SU-DHL-6 (cell line): ENCODE results near the gene KCNQ1OT1.

Experiments used
- H2AFZ ChIP-seq: fragments of 200-600 bp; sonication (generic); 2 replicates; pipeline ENCODE4 v1.6.1; 2014; ENCODE audit warnings: low read depth, mild to moderate bottlenecking, moderate library complexity, mixed read lengths, antibody characterized with exemption, low read length; ENCODE audit not compliant: severe bottlenecking
- H3F3A ChIP-seq: fragments of 200-600 bp; shearing (Covaris generic); 2 replicates; pipeline ENCODE4 v1.6.0; 2016; ENCODE audit warnings: antibody characterized with exemption, mild to moderate bottlenecking; ENCODE audit not compliant: insufficient read depth
- H3K27ac ChIP-seq: fragments of 200-600 bp; sonication (generic); 2 replicates; pipeline ENCODE4 v1.5.1; 2016; ENCODE audit warnings: low read depth, mild to moderate bottlenecking, low read length, moderate library complexity, mixed read lengths
- H3K27me3 ChIP-seq: fragments of 200-600 bp; sonication (generic), shearing (Covaris generic); 2 replicates; pipeline ENCODE4 v1.6.0; 2014; ENCODE audit warnings: mild to moderate bottlenecking, low read length
- H3K36me3 ChIP-seq: fragments of 200-600 bp; sonication (generic); 2 replicates; pipeline ENCODE4 v1.6.1; 2014; ENCODE audit warnings: mild to moderate bottlenecking, low read length, mixed read lengths
- H3K4me2 ChIP-seq: fragments of 300-600, 200-600 bp; shearing (Covaris generic), sonication (generic); 2 replicates; pipeline ENCODE4 v1.6.0; 2014; ENCODE audit warnings: low read length, low read depth, mild to moderate bottlenecking; ENCODE audit not compliant: poor library complexity, severe bottlenecking
- H3K4me3 ChIP-seq: fragments of 200-600 bp; sonication (generic); 2 replicates; pipeline ENCODE4 v1.5.1; 2014; ENCODE audit warnings: antibody characterized with exemption, low read length, mild to moderate bottlenecking, mixed read lengths; ENCODE audit not compliant: insufficient read depth, poor library complexity, severe bottlenecking
- H3K79me2 ChIP-seq: fragments of 200-600 bp; sonication (generic); 2 replicates; pipeline ENCODE4 v1.6.1; 2014; ENCODE audit warnings: mild to moderate bottlenecking, low read length, moderate library complexity; ENCODE audit not compliant: insufficient read depth
- H3K9ac ChIP-seq: fragments of 200-600 bp; sonication (generic); 2 replicates; pipeline ENCODE4 v1.7.0; 2014; ENCODE audit warnings: mild to moderate bottlenecking, low read length
- H3K9me2 ChIP-seq: fragments of 200-600 bp; sonication (generic); replicated peaks from 2 replicates; pipeline ENCODE4 v1.6.1; 2014; ENCODE audit warnings: low read length; ENCODE audit not compliant: insufficient read depth
- H3K9me3 ChIP-seq: fragments of 200-600 bp; sonication (generic); 2 replicates; pipeline ENCODE4 v1.6.1; 2014; ENCODE audit warnings: low read length, mixed read lengths; ENCODE audit not compliant: insufficient read depth
- H4K20me1 ChIP-seq: fragments of 200-600 bp; sonication (generic); 2 replicates; pipeline ENCODE4 v1.6.1; 2014; ENCODE audit warnings: low read depth, mild to moderate bottlenecking, antibody characterized with exemption, low read length, moderate library complexity, mixed read lengths
- CTCF ChIP-seq: fragments of 200-600 bp; sonication (generic); IDR thresholded peaks from one replicate; pipeline ENCODE4 v1.5.1; 2017; ENCODE audit warnings: antibody characterized with exemption, mild to moderate bottlenecking, low read length, moderate library complexity; ENCODE audit not compliant: insufficient read depth, poor library complexity, severe bottlenecking
- EZH2phosphoT487 ChIP-seq: fragments of 200-600 bp; sonication (generic), shearing (Covaris generic); conservative IDR thresholded peaks from 2 replicates; pipeline ENCODE4 v1.6.1; 2018; ENCODE audit warnings: mild to moderate bottlenecking, antibody characterized with exemption, low read length, moderate library complexity, mixed read lengths

Gene KCNQ1OT1

DNA sequence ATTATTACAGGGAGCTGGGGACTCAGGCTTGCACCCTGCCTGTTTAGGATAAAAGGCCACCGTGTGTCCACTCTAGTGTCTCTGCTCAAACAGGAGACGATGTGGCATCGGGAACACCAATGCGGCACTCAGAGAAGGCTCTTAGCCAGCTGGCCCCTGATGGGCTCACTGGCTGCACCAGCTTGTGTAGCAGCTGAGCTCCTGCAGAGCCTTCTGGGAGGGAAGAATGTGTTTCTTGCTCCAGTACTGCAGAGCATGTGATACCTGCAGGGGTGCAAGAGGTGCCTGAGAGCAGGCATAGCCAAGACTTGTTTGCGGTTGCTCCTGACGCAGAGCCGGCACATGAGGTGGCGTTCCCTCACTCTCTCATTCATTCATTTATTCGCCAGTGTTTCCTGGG, 44.4 kb upstream of the KCNQ1OT1 start:
- no peaks in the 10 kb centered on the region for H3K9me3 ChIP-seq
- H2AFZ ChIP-seq = no peak overlapping the region
- H3K4me2 ChIP-seq = no peak overlapping the region
- H3K9me2 ChIP-seq = no peaks in the 10 kb centered on the region
- no peak overlapping the region for H3K9ac ChIP-seq
- H3K79me2 ChIP-seq = no peaks in the 10 kb centered on the region
- no peak overlapping the region for H3K27ac ChIP-seq
- H3K4me3 ChIP-seq = no peak overlapping the region
- TF ChIP-seq EZH2phosphoT487 (no peak), CTCF (no peak)
- no peaks in the 10 kb centered on the region for H3F3A ChIP-seq
- no peaks in the 10 kb centered on the region for H3K27me3 ChIP-seq
- no peaks in the 10 kb centered on the region for H4K20me1 ChIP-seq
- H3K36me3 ChIP-seq = no peaks in the 10 kb centered on the region

- Histone ChIP-seq H3K9ac (no peak overlapping the region), H3K27me3 (no peaks in the 10 kb centered on the region), H3K4me2 (no peak overlapping the region), H3K27ac (no peak overlapping the region), H2AFZ (no peak overlapping the region), H3K9me3 (no peaks in the 10 kb centered on the region), H4K20me1 (no peaks in the 10 kb centered on the region), H3K9me2 (no peaks in the 10 kb centered on the region), H3K79me2 (no peaks in the 10 kb centered on the region), H3K36me3 (no peaks in the 10 kb centered on the region), H3F3A (no peaks in the 10 kb centered on the region), H3K4me3 (no peak overlapping the region)
- TF ChIP-seq CTCF = no peak
- TF ChIP-seq EZH2phosphoT487 = no peak
Measured at GRCh38 chr11:2743427-2744110, 43.8 kb upstream of the KCNQ1OT1 start.

GRCh38 chr11:2742611-2743426, 43.0 kb upstream of the KCNQ1OT1 start:
- Histone ChIP-seq H3K4me3 (no peak overlapping the region), H3K9ac (no peak overlapping the region), H3K36me3 (no peaks in the 10 kb centered on the region), H4K20me1 (no peaks in the 10 kb centered on the region), H3K9me3 (no peaks in the 10 kb centered on the region), H3K9me2 (no peaks in the 10 kb centered on the region), H3K79me2 (no peaks in the 10 kb centered on the region), H3K27me3 (no peaks in the 10 kb centered on the region), H3K4me2 (no peak overlapping the region), H3F3A (no peaks in the 10 kb centered on the region), H3K27ac (no peak overlapping the region), H2AFZ (no peak overlapping the region)
- TF ChIP-seq CTCF (no peak), EZH2phosphoT487 (no peak)
